ENCODE data around the gene SLC26A8. TPM values are rescaled to one million over a fixed set of nuclear protein-coding genes. Genes with fewer than 3 reads are reported as not detected.

The SLC26A8 gene
- total RNA-seq, 1 donor from 2014 or later = not detected

DNA sequence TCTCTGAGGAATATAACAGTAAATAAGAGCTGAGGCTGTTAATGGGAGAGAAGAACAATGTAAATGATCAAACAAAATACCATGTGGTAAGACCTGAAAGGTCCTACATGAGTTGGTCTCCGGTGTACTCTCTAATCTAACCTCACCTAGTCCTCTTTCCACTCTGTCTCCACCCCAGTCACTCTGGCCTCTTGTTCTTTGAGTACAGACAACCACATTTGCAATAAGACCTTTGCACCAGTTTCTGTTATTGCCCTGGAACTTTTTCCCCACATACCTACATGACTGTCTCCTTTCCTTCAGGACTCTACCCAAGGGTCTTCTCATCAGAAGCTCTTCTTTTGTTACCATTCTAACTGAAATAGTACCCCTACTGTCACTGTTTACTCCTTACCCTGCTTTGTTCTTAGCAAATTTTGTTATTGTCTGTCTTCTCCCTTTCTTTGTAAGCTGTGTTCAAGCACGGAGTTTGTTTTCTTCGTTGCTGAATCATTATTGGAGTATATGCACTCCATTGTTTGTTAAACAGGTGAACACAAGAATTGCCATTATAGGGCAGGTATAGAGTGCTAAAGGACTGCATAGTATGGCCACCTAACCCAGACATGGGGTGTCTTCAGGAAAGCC lies 40.4 kb upstream of the SLC26A8 start:
- DNase-seq (ENCODE audit: low spot score) = no peak
- Mint-ChIP-seq H3K4me1 (ENCODE audit: low read depth) (peaks cover 28% of the 10 kb centered on the region), H3K27ac (no peak overlapping the region), H3K4me3 (no peak overlapping the region), H3K27me3 (ENCODE audit: insufficient read depth) (no peaks in the 10 kb centered on the region), H3K36me3 (ENCODE audit: low read depth) (peaks cover 22% of the 10 kb centered on the region), H3K9me3 (no peaks in the 10 kb centered on the region)
- intact Hi-C loops (cut with micrococcal nuclease) = no loop called here

DNA sequence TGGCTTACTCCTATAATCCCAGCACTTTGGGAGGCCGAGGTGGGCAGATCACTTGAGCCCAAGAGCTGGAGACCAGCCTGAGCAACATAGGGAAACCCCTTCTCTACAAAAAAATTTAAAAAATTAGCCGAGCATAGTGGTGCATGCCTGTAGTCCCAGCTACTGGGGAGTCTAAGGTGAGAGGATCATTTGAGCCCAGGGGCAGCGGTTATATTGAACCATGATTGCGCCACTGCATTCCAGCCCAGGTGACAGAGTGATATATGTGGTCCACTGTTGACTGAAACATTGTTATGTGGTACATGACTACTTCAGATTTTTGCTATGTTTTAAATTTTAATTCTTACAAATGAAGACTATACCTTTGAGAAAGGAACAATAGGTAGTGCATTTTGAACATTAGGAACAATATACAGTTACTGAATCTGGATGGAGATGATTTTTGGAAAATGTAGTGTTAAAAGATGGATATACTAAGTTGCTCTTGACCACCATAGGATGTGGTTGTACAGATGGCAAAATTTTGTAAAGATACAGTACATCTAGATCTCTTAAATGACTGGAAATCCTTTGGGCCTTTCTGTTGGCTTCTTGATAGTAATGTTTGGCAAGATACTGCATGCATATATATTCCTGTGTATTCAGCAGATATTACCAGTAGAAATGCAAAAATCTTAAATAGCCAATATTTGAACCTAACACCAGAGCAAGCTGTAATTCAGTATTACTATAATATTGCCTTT lies 39.0 kb upstream of the SLC26A8 start:
- H3K27me3 Mint-ChIP-seq (ENCODE audit: insufficient read depth) = no peaks in the 10 kb centered on the region
- no peaks in the 10 kb centered on the region for H3K9me3 Mint-ChIP-seq
- no peak overlapping the region for H3K27ac Mint-ChIP-seq
- no peak overlapping the region for H3K4me3 Mint-ChIP-seq
- intact Hi-C loops (cut with micrococcal nuclease) = no loop called here
- H3K4me1 Mint-ChIP-seq (ENCODE audit: low read depth) = peaks cover 24% of the 10 kb centered on the region
- peaks cover 27% of the 10 kb centered on the region for H3K36me3 Mint-ChIP-seq (ENCODE audit: low read depth)
- no peak for DNase-seq (ENCODE audit: low spot score)

DNA sequence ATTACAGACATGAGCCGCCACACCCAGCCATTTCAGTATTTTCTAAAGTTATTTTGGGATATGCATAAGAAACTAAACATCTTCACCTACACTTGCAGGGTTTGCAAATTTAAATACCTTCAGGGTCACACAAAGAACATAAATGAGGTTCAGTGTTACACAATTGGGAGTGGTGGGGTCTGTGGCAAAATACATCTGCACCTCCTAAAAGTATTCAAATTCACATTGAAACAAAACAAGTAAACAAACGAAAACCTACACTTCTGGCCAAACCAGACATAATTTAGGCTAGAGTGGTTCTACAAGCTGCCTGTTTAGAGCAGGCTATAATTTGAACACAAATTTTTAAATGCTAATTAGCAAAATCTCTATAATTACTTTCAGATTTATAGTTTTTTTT lies 37.8 kb upstream of the SLC26A8 start:
- DNase-seq (ENCODE audit: low spot score) = no peak
- Mint-ChIP-seq H3K36me3 (ENCODE audit: low read depth) (peaks cover 22% of the 10 kb centered on the region), H3K4me1 (ENCODE audit: low read depth) (peaks cover 14% of the 10 kb centered on the region), H3K27me3 (ENCODE audit: insufficient read depth) (no peaks in the 10 kb centered on the region), H3K9me3 (no peaks in the 10 kb centered on the region), H3K27ac (no peak overlapping the region), H3K4me3 (no peak overlapping the region)
- intact Hi-C loops (cut with micrococcal nuclease) = no loop called here

DNA sequence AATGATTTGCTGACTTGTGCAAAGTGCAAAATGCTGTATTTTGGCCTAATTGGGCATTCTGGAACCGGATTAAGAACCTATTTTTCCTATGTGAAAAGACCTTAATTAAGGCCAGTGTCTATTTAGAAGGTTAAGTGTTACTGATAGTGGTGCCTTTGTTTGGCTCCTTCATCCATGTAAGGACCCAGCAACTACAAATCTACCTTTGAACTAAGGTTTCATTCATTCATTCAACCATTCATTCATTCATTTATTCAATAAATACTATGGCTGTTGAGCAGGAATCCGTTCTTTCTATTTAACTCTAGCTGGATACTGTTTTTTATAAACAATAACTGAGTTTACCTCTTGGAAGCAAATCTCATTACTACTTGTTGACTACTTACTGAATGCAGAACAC lies 36.8 kb upstream of the SLC26A8 start:
- H3K4me3 Mint-ChIP-seq = no peak overlapping the region

DNA sequence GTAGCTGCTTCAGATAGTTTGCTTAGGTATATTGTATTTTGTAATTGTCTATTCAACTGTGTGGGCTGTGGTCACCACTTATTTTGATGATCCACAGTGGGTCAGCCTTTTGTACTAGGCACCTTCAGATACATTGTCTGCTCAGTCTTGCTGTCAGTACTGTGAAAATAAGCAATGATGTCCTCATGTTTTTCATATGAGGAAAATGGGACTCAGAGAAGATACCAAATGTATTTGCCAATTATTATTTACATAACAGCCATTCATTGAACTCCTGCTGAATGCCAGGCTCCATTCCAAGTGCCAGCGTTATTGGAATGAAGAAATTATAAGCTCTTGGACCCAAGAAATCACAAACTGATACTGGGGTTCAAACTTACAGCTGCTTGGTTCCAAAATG lies 31.7 kb upstream of the SLC26A8 start:
- intact Hi-C loops (cut with micrococcal nuclease) = no loop called here
- peaks cover 6% of the 10 kb centered on the region for H3K4me1 Mint-ChIP-seq (ENCODE audit: low read depth)
- no peak for DNase-seq (ENCODE audit: low spot score)
- H3K27ac Mint-ChIP-seq = no peak overlapping the region
- H3K9me3 Mint-ChIP-seq = no peaks in the 10 kb centered on the region
- H3K4me3 Mint-ChIP-seq = no peak overlapping the region
- peaks cover 17% of the 10 kb centered on the region for H3K36me3 Mint-ChIP-seq (ENCODE audit: low read depth)
- no peaks in the 10 kb centered on the region for H3K27me3 Mint-ChIP-seq (ENCODE audit: insufficient read depth)

More for the DNA sequence above, 36.8 kb upstream of the SLC26A8 start:
- Mint-ChIP-seq H3K4me1 (ENCODE audit: low read depth) (peaks cover 18% of the 10 kb centered on the region), H3K9me3 (no peaks in the 10 kb centered on the region), H3K27ac (no peak overlapping the region), H3K27me3 (ENCODE audit: insufficient read depth) (no peaks in the 10 kb centered on the region), H3K36me3 (ENCODE audit: low read depth) (peaks cover 22% of the 10 kb centered on the region)
- intact Hi-C loops (cut with micrococcal nuclease) = no loop called here
- no peak for DNase-seq (ENCODE audit: low spot score)

DNA sequence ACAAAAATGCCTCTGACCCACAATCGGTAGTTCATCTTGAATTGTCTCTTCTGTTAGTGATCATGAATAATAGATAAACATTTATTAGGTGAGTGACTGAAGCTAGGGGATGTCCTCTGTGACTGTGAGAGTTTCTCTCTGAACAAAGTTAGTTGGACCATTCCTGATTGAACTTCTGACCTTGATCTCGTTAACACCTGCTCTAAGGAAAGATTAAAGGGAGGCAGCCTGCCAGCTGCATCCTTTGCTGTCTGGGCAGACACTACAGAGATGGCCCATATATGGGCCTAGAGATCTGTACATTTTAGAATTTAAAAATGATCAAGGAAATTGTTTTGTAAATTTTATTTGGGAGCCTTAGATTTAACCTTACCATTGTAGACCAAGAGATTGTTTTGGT lies 30.5 kb upstream of the SLC26A8 start:
- no peaks in the 10 kb centered on the region for H3K9me3 Mint-ChIP-seq
- no peak overlapping the region for H3K27ac Mint-ChIP-seq
- H3K4me1 Mint-ChIP-seq (ENCODE audit: low read depth) = peaks cover 6% of the 10 kb centered on the region
- no peak for DNase-seq (ENCODE audit: low spot score)
- H3K4me3 Mint-ChIP-seq = no peak overlapping the region
- intact Hi-C loops (cut with micrococcal nuclease) = no loop called here
- no peaks in the 10 kb centered on the region for H3K27me3 Mint-ChIP-seq (ENCODE audit: insufficient read depth)
- H3K36me3 Mint-ChIP-seq (ENCODE audit: low read depth) = peaks cover 7% of the 10 kb centered on the region

DNA sequence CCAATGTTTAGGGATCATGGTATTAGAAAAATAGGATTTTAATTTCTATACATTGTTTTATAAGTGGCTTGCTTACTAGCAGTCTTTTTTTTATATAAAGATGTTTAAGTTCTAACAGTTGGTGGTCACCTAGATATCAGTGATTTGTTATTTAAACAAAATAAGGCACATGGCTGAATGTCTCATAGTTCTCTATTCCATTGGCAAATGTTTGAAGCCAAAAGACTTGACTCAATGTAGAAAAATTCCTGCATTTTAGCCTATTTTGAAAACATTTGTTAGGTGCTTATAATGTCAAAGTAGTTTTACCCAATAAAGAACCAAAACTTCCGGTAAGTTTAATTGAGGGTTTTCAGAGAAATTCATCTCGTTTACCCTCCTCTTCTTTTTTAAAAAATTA lies 30.0 kb upstream of the SLC26A8 start:
- Mint-ChIP-seq H3K9me3 (no peaks in the 10 kb centered on the region), H3K4me3 (no peak overlapping the region), H3K36me3 (ENCODE audit: low read depth) (peaks cover 4% of the 10 kb centered on the region), H3K27me3 (ENCODE audit: insufficient read depth) (no peaks in the 10 kb centered on the region), H3K27ac (no peak overlapping the region), H3K4me1 (ENCODE audit: low read depth) (peaks cover 6% of the 10 kb centered on the region)
- no peak for DNase-seq (ENCODE audit: low spot score)
- intact Hi-C loops (cut with micrococcal nuclease) = no loop called here

DNA sequence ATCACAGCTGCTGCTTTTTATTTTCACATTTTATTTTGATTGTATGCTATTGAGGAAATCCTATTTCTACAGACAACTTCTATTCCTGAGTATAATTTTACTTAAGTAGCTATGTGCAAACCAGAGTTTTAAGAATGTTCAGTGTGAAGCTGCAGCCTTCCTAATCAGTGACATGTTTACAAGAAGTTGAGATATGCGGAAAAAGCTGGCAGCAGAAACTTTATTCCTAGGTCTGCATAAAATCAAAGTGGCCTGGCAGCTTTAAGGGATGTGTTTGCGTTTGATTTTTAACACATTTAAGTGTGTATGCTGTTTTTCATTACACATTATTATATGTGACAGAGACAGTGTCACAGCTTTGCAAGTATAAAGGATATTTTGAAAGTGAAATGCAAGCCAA lies 29.4 kb upstream of the SLC26A8 start:
- Mint-ChIP-seq H3K27me3 (ENCODE audit: insufficient read depth) (no peaks in the 10 kb centered on the region), H3K27ac (no peak overlapping the region), H3K4me3 (no peak overlapping the region), H3K4me1 (ENCODE audit: low read depth) (peaks cover 6% of the 10 kb centered on the region), H3K9me3 (no peaks in the 10 kb centered on the region), H3K36me3 (ENCODE audit: low read depth) (peaks cover 2% of the 10 kb centered on the region)
- intact Hi-C loops (cut with micrococcal nuclease) = no loop called here
- DNase-seq (ENCODE audit: low spot score) = no peak

DNA sequence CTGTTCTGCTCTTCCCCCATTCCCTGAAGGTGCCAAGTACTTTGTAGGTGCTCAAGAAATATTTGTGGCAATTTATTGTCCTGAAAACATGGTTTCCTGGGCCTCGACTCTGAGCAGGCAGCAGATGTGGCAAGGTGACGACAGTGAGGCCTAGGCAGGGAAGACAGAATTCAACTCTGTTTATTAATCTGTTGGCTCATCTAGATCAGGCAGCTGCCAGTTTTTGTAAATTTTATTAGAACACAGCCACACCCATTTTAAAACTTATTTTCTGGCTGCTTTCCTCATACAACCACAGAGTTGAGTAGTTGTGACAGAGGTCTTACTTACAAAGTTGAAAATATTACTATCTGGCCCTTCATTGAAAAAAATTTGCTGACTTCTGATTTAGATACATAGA lies 27.7 kb upstream of the SLC26A8 start:
- peaks cover 9% of the 10 kb centered on the region for H3K4me1 Mint-ChIP-seq (ENCODE audit: low read depth)
- DNase-seq (ENCODE audit: low spot score) = no peak
- peaks cover 2% of the 10 kb centered on the region for H3K9me3 Mint-ChIP-seq
- intact Hi-C loops (cut with micrococcal nuclease) = no loop called here
- H3K27ac Mint-ChIP-seq = no peak overlapping the region
- no peak overlapping the region for H3K4me3 Mint-ChIP-seq
- H3K27me3 Mint-ChIP-seq (ENCODE audit: insufficient read depth) = no peaks in the 10 kb centered on the region
- H3K36me3 Mint-ChIP-seq (ENCODE audit: low read depth) = peaks cover 4% of the 10 kb centered on the region

DNA sequence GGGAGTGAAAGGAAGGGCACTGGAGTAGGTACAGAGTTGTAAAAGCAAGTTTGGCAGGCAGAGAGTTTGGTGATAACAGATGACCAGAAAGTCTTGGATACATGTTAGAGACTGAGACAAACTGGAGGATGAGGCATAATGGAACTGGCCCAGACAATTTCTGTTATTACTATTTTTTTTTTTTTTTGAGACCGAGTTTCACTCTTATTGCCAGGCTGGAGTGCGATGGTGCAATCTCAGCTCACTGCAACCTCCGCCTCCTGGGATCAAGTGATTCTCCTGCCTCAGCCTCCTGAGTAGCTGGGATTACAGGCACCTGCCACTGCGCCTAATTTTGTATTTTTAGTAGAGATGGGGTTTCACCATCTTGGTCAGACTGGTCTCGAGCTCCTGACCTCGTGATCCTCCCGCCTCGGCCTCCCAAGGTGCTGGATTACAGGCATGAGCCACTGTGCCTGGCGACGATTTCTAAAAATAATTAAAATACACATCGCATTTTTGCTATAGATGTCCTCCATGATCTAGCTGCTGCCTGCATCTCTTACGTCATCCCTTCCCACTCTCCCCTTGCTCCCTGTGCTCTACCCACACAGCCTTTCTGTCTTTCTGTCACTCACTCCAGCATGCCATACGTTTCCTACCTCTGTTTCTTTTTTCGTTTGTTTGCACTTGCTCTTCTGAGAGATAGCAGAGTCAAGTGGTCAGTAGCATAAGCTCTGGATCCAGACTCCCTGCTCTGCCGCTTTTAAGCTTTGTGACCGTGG lies 26.7 kb upstream of the SLC26A8 start:
- intact Hi-C loops (cut with micrococcal nuclease) = no loop called here
- peaks cover 10% of the 10 kb centered on the region for H3K36me3 Mint-ChIP-seq (ENCODE audit: low read depth)

DNA sequence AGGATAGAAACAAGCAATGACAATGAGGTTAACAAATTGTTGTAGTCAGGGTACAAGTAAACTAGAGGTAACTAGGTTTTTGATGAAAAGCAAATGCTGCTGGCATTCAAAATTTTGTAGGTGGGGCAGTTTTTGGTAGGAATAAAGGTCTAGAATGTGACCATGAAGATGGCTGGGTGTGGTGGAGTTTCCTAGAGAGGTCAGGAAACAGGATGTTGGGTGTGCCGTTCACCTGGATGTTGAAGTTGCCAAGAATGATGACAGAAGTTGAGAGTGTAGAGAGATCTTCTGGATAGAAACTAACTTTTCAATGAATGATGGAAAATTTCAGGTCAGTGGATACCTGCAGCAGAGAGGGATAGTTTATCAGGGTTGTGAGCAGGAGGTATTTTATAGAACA lies 25.9 kb upstream of the SLC26A8 start:
- no peak for DNase-seq (ENCODE audit: low spot score)
- peaks cover 5% of the 10 kb centered on the region for H3K9me3 Mint-ChIP-seq
- H3K4me3 Mint-ChIP-seq = no peak overlapping the region
- intact Hi-C loops (cut with micrococcal nuclease) = no loop called here
- H3K27me3 Mint-ChIP-seq (ENCODE audit: insufficient read depth) = no peaks in the 10 kb centered on the region
- H3K4me1 Mint-ChIP-seq (ENCODE audit: low read depth) = peaks cover 7% of the 10 kb centered on the region
- peaks cover 8% of the 10 kb centered on the region for H3K36me3 Mint-ChIP-seq (ENCODE audit: low read depth)
- no peak overlapping the region for H3K27ac Mint-ChIP-seq

More for the DNA sequence above, 26.7 kb upstream of the SLC26A8 start:
- no peak overlapping the region for H3K4me3 Mint-ChIP-seq
- no peak overlapping the region for H3K27ac Mint-ChIP-seq
- H3K4me1 Mint-ChIP-seq (ENCODE audit: low read depth) = peaks cover 7% of the 10 kb centered on the region
- H3K27me3 Mint-ChIP-seq (ENCODE audit: insufficient read depth) = no peaks in the 10 kb centered on the region
- DNase-seq (ENCODE audit: low spot score) = no peak
- H3K9me3 Mint-ChIP-seq = peaks cover 5% of the 10 kb centered on the region

DNA sequence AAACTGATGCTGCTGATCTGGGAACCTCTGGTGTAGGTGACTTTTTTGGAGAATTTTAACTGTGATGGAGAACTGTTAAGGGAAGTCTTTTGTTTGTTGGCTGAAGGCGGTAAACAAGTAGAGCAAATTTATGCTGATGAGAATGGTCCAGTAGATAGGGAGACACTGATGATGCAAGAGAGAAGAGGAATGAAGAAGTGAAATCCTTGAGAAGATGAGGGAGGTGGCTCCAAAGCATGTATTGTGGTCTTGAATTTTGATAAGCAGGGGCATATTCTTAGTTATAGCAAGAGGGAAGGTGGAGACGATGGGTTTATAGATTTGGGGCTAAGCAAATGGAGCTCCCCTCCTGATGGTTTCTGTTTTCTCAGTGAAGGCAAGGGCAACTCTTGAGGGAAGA lies 25.1 kb upstream of the SLC26A8 start:
- H3K4me1 Mint-ChIP-seq (ENCODE audit: low read depth) = peaks cover 7% of the 10 kb centered on the region
- peaks cover 8% of the 10 kb centered on the region for H3K36me3 Mint-ChIP-seq (ENCODE audit: low read depth)
- H3K4me3 Mint-ChIP-seq = no peak overlapping the region
- no peak for DNase-seq (ENCODE audit: low spot score)
- intact Hi-C loops (cut with micrococcal nuclease) = no loop called here
- H3K9me3 Mint-ChIP-seq = peaks cover 5% of the 10 kb centered on the region
- H3K27ac Mint-ChIP-seq = no peak overlapping the region
- H3K27me3 Mint-ChIP-seq (ENCODE audit: insufficient read depth) = no peaks in the 10 kb centered on the region

DNA sequence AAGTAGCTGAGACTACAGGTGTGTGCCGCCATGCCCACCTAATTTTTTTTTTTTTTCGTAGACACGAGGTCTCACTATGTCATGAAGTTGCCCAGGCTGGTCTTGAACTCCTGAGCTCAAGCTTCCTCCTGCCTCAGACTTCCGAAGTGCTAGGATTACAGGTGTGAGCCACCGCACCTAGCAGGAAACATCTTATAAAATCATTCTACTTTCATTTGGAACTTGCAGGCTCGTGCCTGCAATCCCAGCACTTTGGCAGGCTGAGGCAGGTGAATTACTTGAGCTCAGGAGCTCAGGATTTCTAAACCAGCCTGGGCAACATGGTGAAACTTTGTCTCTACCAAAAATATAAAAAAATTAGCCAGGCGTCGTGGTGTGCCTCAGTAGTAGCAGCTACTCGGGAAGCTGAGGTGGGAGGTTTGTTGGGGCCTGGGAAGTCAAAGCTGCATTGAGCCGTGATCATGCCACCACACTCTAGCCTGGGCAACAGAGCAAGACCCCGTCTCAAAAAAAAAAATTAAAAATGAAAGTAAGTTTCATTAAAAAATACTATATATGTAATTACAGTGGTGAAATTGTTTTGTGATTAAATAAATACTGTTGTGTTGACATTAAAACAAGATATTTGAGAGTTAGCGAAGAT lies 18.3 kb upstream of the SLC26A8 start:
- no peak for DNase-seq (ENCODE audit: low spot score)
- H3K27me3 Mint-ChIP-seq (ENCODE audit: insufficient read depth) = peaks cover 2% of the 10 kb centered on the region
- H3K36me3 Mint-ChIP-seq (ENCODE audit: low read depth) = peaks cover 10% of the 10 kb centered on the region
- intact Hi-C loops (cut with micrococcal nuclease) = no loop called here
- peaks cover 5% of the 10 kb centered on the region for H3K9me3 Mint-ChIP-seq
- H3K27ac Mint-ChIP-seq = no peak overlapping the region
- H3K4me3 Mint-ChIP-seq = no peak overlapping the region
- peaks cover 37% of the 10 kb centered on the region for H3K4me1 Mint-ChIP-seq (ENCODE audit: low read depth)
